Vagina (tissue), 2 donors: ENCODE results near the gene RABGAP1L. TPM values are rescaled to one million over a fixed set of nuclear protein-coding genes. Genes with fewer than 3 reads are reported as not detected.

Experiments used
- DNase-seq, 2 donors: peaks; one replicate each; pipeline ENCODE4 v3.0.0-alpha.2; 2017; ENCODE audit errors: extremely low spot score in 2 of 2
- H3K27ac ChIP-seq: fragments of 200-600 bp; sonication (generic); one replicate; pipeline ENCODE4 v1.5.1; 2019
- H3K27me3 ChIP-seq: fragments of 200-600 bp; sonication (generic); one replicate; pipeline ENCODE4 v1.5.1; 2019
- H3K36me3 ChIP-seq, 2 donors: fragments of 200-600 bp; sonication (generic); one replicate each; pipeline ENCODE4 v1.5.1; 2017 to 2019
- H3K4me1 ChIP-seq: fragments of 200-600 bp; sonication (generic); one replicate; pipeline ENCODE4 v1.5.1; 2019
- H3K4me3 ChIP-seq, 2 donors: fragments of 200-600 bp; sonication (generic); 1 replicate in 1 of 2; 2 replicates in 1 of 2; pipeline ENCODE4 v1.5.1; 2016 to 2019
- H3K9me3 ChIP-seq: fragments of 200-600 bp; sonication (generic); one replicate; pipeline ENCODE4 v1.5.1; 2019
- POLR2A ChIP-seq, 2 donors: fragments of 450-650 bp; IDR thresholded peaks; one replicate each; pipeline ENCODE4 v1.6.1; 2017; ENCODE audit warnings: antibody characterized with exemption in 2 of 2, mild to moderate bottlenecking in 2 of 2, moderate library complexity in 2 of 2
- POLR2AphosphoS5 ChIP-seq, 2 donors: sonication (generic); formaldehyde crosslinking; IDR thresholded peaks; one replicate each; pipeline ENCODE4 v1.9.0; 2017; ENCODE audit warnings: antibody characterized with exemption in 2 of 2, mild to moderate bottlenecking in 2 of 2, low read depth in 1 of 2; ENCODE audit not compliant: insufficient read depth in 1 of 2
- intact Hi-C: fragments of 100-400 bp; cut with DNase I; formaldehyde crosslinking; loops from one replicate; pipeline ENCODE4 v1.15.1; 2023
- total RNA-seq: library from RNA; depleted of rRNA; stranded (reverse); fragments of >200 nt; gene quantifications from one replicate; pipeline ENCODE4 v1.2.3, GENCODE V29; 2016
- TF ChIP-seq, protein P1 (sequence below), 3 experiments: fragments of 450-650 bp in 2 of 3; fragments of 200-600 bp in 1 of 3; sonication (generic) in 1 of 3; IDR thresholded peaks; one replicate each; pipeline ENCODE4 v1.5.1; 2017 to 2019; ENCODE audit warnings: antibody characterized with exemption in 3 of 3, mild to moderate bottlenecking in 2 of 3, moderate library complexity in 2 of 3

The RABGAP1L gene
- total RNA-seq, 1 donor from 2014 or later, result 40.0 TPM

DNA sequence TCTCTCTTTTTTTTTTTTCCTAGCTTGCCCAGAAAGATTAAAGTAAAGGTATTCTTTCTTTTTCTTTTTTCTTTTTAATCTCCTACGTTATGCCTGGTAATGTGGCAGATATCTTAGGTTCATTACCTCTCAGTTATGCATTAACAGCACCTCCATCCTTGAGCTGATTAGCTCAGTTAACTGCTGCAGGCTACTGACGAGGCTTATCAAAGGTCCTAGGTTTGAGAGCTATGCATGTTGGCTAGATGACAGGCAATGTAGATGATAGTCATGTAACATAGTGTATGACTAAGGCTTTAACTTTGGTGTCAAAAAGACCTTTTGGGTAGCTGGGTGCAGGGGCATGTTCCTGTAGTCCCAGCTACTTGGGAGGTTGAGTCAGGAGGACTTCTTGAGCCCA, 786.7 kb downstream of the RABGAP1L start:
- no peaks in the 10 kb centered on the region for H3K36me3 ChIP-seq
- H3K4me3 ChIP-seq, result no peak overlapping the region
- TF ChIP-seq, protein P1, sequence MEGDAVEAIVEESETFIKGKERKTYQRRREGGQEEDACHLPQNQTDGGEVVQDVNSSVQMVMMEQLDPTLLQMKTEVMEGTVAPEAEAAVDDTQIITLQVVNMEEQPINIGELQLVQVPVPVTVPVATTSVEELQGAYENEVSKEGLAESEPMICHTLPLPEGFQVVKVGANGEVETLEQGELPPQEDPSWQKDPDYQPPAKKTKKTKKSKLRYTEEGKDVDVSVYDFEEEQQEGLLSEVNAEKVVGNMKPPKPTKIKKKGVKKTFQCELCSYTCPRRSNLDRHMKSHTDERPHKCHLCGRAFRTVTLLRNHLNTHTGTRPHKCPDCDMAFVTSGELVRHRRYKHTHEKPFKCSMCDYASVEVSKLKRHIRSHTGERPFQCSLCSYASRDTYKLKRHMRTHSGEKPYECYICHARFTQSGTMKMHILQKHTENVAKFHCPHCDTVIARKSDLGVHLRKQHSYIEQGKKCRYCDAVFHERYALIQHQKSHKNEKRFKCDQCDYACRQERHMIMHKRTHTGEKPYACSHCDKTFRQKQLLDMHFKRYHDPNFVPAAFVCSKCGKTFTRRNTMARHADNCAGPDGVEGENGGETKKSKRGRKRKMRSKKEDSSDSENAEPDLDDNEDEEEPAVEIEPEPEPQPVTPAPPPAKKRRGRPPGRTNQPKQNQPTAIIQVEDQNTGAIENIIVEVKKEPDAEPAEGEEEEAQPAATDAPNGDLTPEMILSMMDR (IDR thresholded peaks at IDR 0.05), result no peak
- TF ChIP-seq POLR2AphosphoS5 (IDR thresholded peaks at IDR 0.05; ENCODE audit: insufficient read depth in 1 of 2, low read depth in 1 of 2), result no peak
- no peak for TF ChIP-seq POLR2A (IDR thresholded peaks at IDR 0.05)
- no peaks in the 10 kb centered on the region for H3K4me1 ChIP-seq
- intact Hi-C loops, result no loop called here
- DNase-seq, result no peak
- H3K27ac ChIP-seq, result no peak overlapping the region
- H3K27me3 ChIP-seq, result no peaks in the 10 kb centered on the region
- H3K9me3 ChIP-seq, result no peaks in the 10 kb centered on the region

DNA sequence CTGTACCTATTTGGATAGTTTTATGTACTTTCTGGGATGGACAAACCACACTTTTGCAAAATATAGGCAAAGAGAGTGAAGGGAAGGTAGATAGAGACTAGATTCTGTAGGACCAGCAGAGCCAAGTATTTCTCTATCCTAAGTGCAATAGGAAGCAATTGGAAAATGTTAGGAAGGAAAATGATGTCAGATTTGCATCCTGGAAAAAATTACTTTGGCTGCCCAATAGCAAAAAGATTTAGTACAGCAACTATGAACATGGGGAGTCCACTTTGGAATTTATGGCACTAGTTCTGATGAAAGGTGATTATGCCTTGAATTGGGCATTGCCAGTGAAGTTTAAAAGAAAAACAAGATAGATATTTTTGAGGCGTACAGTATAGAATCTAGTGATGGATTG, 789.7 kb downstream of the RABGAP1L start:
- Histone ChIP-seq H3K36me3 (no peaks in the 10 kb centered on the region), H3K27ac (no peak overlapping the region), H3K4me1 (no peaks in the 10 kb centered on the region), H3K27me3 (no peaks in the 10 kb centered on the region), H3K9me3 (no peaks in the 10 kb centered on the region), H3K4me3 (no peak overlapping the region)
- intact Hi-C loops, result no loop called here
- DNase-seq, result no peak
- TF ChIP-seq POLR2AphosphoS5 (IDR thresholded peaks at IDR 0.05; ENCODE audit: insufficient read depth in 1 of 2, low read depth in 1 of 2) (no peak), POLR2A (IDR thresholded peaks at IDR 0.05) (no peak)
- TF ChIP-seq, protein P1 (IDR thresholded peaks at IDR 0.05), result no peak

DNA sequence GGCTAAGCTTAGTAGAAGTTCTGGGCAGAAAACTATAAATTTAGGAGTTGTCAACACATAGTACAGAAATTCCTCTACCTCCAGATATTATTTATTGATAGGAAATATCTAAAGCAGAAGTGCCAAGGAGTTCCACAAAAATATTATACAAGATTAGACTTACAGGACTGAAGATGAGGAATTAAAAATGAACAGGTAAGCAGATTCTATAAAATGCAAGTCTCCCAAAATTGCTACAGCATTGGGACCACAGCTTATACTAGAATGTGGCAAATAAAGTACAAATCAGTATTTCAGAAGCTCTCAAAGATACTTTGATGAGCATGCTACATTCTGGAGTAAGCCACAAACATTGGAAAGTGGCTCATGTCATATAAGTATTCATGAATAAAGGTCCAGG, 790.3 kb downstream of the RABGAP1L start:
- TF ChIP-seq POLR2AphosphoS5 (IDR thresholded peaks at IDR 0.05; ENCODE audit: insufficient read depth in 1 of 2, low read depth in 1 of 2), result no peak
- TF ChIP-seq POLR2A (IDR thresholded peaks at IDR 0.05), result no peak
- TF ChIP-seq, protein P1 (IDR thresholded peaks at IDR 0.05), result no peak
- intact Hi-C loops, result no loop called here
- H3K36me3 ChIP-seq, result no peaks in the 10 kb centered on the region
- H3K4me1 ChIP-seq, result no peaks in the 10 kb centered on the region
- DNase-seq, result no peak
- no peak overlapping the region for H3K4me3 ChIP-seq
- H3K27me3 ChIP-seq, result no peaks in the 10 kb centered on the region
- H3K27ac ChIP-seq, result no peak overlapping the region
- no peaks in the 10 kb centered on the region for H3K9me3 ChIP-seq

DNA sequence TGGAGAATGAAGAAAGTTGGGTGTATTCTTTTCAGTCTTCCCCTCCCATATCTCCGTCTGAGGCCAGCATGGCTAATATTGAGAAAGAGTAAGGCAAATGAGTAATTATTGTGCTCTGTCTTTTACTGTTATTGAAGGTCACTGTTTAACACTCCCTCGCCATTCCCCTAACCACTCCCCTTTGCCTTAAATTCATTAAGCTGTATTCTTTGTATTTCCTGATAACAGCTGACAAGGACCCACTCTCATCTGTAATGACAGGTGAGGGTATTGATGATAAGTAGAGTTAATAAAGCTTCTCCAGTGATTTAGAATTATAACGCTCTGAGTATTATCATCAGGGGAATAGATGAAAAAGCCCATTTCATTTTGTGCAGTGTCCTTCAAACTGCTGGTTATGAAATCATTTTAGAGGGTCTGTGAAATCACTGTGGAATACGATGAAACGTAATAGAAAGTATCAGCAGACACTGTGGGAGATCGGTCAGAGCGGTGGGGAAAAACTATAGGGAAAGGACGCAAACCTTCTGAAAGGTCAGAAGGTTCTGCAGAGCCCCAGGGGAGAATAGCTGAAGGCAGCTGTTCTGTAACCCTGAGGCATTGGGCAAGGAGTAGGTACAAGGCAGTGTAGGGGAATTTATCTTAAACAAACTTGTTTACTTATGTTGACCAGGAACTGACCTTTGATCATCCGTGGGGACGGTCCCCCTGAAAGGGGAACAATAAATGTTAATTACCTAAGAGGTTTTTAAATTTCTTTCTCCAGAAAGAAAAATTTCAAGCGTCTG, 794.2 kb downstream of the RABGAP1L start:
- TF ChIP-seq POLR2AphosphoS5 (IDR thresholded peaks at IDR 0.05; ENCODE audit: insufficient read depth in 1 of 2, low read depth in 1 of 2), result no peak
- TF ChIP-seq POLR2A (IDR thresholded peaks at IDR 0.05), result no peak
- TF ChIP-seq, protein P1 (IDR thresholded peaks at IDR 0.05), result no peak
- Histone ChIP-seq H3K27me3 (no peaks in the 10 kb centered on the region), H3K4me1 (no peaks in the 10 kb centered on the region), H3K36me3 (no peaks in the 10 kb centered on the region), H3K27ac (no peak overlapping the region), H3K4me3 (no peak overlapping the region), H3K9me3 (no peaks in the 10 kb centered on the region)
- intact Hi-C loops, result no loop called here
- no peak for DNase-seq

DNA sequence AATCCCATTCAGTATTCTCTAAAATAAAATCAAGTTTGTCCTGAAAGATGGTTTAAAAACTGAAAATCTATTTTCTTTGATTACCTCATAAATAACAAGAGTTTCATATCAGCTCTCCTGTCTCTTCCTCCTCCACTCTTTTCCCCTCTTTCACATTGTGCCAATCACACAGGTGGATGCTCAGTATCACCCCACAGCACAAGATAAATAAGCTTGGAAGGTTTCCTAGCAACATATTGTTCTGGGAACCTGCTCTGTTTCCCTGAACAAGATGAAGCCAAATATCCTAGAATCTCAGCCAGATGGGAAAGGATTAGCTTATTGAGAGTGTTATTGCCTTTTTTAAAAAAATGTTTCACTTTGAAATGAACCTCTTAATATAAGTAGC, 794.7 kb downstream of the RABGAP1L start:
- intact Hi-C loops, result no loop called here
- no peak for DNase-seq
- H3K4me1 ChIP-seq, result no peaks in the 10 kb centered on the region
- no peak for TF ChIP-seq POLR2A (IDR thresholded peaks at IDR 0.05)
- TF ChIP-seq, protein P1 (IDR thresholded peaks at IDR 0.05), result no peak
- no peak for TF ChIP-seq POLR2AphosphoS5 (IDR thresholded peaks at IDR 0.05; ENCODE audit: insufficient read depth in 1 of 2, low read depth in 1 of 2)
- no peak overlapping the region for H3K4me3 ChIP-seq
- no peak overlapping the region for H3K27ac ChIP-seq
- H3K9me3 ChIP-seq, result no peaks in the 10 kb centered on the region
- no peaks in the 10 kb centered on the region for H3K36me3 ChIP-seq
- H3K27me3 ChIP-seq, result no peaks in the 10 kb centered on the region
